K562 (cell line): ENCODE measurements around the gene SCGB1D1. TPM values are rescaled to one million over a fixed set of nuclear protein-coding genes. Genes with fewer than 3 reads are reported as not detected.

Source experiments
- ATAC-seq: fragments of 200-7000 bp; cut with Tn5 transposase; 3 replicates; pipeline ENCODE4 v1.9.1; 2020; ENCODE audit warnings: moderate library complexity
- BruUV-seq: library from RNA; stranded (reverse); fragments of 400-500 nt; replicated peaks from 2 replicates; lab custom pipeline; 2021; lab: Mats Ljungman, UMichigan
- CTCF ChIA-PET: fragments of 300-600 bp; formaldehyde crosslinking; extraction: SDS; loops from one replicate; lab custom pipeline; 2021; ENCODE audit warnings: low intra/inter-chr PET ratio; lab: Yijun Ruan, JAX
- POLR2A ChIA-PET: fragments of 300-600, 350-650 bp; sonication (Branson Sonifier 250); formaldehyde crosslinking; extraction: SDS; loops from one replicate; lab custom pipeline; 2021; ENCODE audit warnings: antibody characterized with exemption, inconsistent platforms; lab: Yijun Ruan, JAX
- DNase-seq, 4 experiments: peaks; one replicate each; pipeline versions ENCODE4 v3.0.0 to v3.0.0-alpha.2; 2011 to 2018; ENCODE audit warnings: low spot score in 3 of 4, mixed read lengths in 3 of 4; ENCODE audit errors: extremely low read depth in 1 of 4
- FAIRE-seq: peaks from 2 replicates; lab custom pipeline; 2011; peaks lifted over from hg19 to GRCh38; lab: Jason Lieb, UNC
- H2AFZ ChIP-seq: 2 replicates; pipeline ENCODE4 v1.6.0; 2011; ENCODE audit warnings: low read depth, low read length, control low read depth, inconsistent platforms
- H3K27ac ChIP-seq: fragments of 200-600 bp; 3 replicates; pipeline ENCODE4 v1.8.0; 2011; ENCODE audit warnings: low read depth, mild to moderate bottlenecking, control low read depth, inconsistent platforms, low read length, moderate library complexity, mixed read lengths; ENCODE audit errors: extremely low read depth
- H3K27me3 ChIP-seq, 2 experiments: fragments of 300-600 bp in 1 of 2; 2 replicates in 1 of 2; 3 replicates in 1 of 2; pipeline versions ENCODE4 v1.6.0 to v1.8.0; 2011; ENCODE audit warnings: inconsistent platforms in 2 of 2, low read length in 2 of 2, mild to moderate bottlenecking in 1 of 2, mixed read lengths in 1 of 2, moderate library complexity in 1 of 2; ENCODE audit not compliant: control insufficient read depth in 2 of 2, insufficient read depth in 2 of 2
- H3K36me3 ChIP-seq: fragments of 300-600 bp; 3 replicates; pipeline ENCODE4 v1.8.0; 2011; ENCODE audit warnings: mild to moderate bottlenecking, low read length, inconsistent platforms; ENCODE audit not compliant: control insufficient read depth, insufficient read depth
- H3K4me1 ChIP-seq, 2 experiments: fragments of 200-600 bp in 1 of 2; replicated peaks in 1 of 2; 2 replicates in 1 of 2; 3 replicates in 1 of 2; pipeline versions ENCODE4 v1.5.1 to v1.8.0; 2011; ENCODE audit warnings: inconsistent platforms in 2 of 2, low read length in 2 of 2, mild to moderate bottlenecking in 1 of 2, mixed read lengths in 1 of 2, moderate library complexity in 1 of 2; ENCODE audit not compliant: control insufficient read depth in 2 of 2, insufficient read depth in 2 of 2
- H3K4me2 ChIP-seq: 2 replicates; pipeline ENCODE4 v1.6.1; 2011; ENCODE audit warnings: low read length, control low read depth, inconsistent platforms, mixed read lengths; ENCODE audit not compliant: insufficient read depth
- H3K4me3 ChIP-seq: fragments of 200-600 bp; sonication (generic), shearing (Covaris generic); 2 replicates; pipeline ENCODE4 v1.5.1; 2016; ENCODE audit warnings: control low read depth, inconsistent platforms
- H3K79me2 ChIP-seq: fragments of 200-600 bp; 3 replicates; pipeline ENCODE4 v1.8.0; 2011; ENCODE audit warnings: low read length, inconsistent platforms; ENCODE audit not compliant: control insufficient read depth, insufficient read depth
- H3K9ac ChIP-seq, 2 experiments: 2 replicates each; pipeline versions ENCODE4 v1.6.0 to v1.6.1; 2011; ENCODE audit warnings: low read depth in 2 of 2, low read length in 2 of 2, control low read depth in 1 of 2, inconsistent platforms in 1 of 2, mild to moderate bottlenecking in 1 of 2, mixed read lengths in 1 of 2; ENCODE audit not compliant: insufficient read depth in 1 of 2
- H3K9me1 ChIP-seq: one replicate; pipeline ENCODE4 v1.6.0; 2011; ENCODE audit warnings: inconsistent platforms, mild to moderate bottlenecking, low read length, moderate library complexity; ENCODE audit not compliant: control insufficient read depth, insufficient read depth
- H3K9me3 ChIP-seq: replicated peaks from 2 replicates; pipeline ENCODE4 v1.5.1; 2011; ENCODE audit warnings: low read depth, low read length, inconsistent platforms; ENCODE audit not compliant: control insufficient read depth, insufficient read depth
- H4K20me1 ChIP-seq: replicated peaks from 2 replicates; pipeline ENCODE4 v1.6.1; 2011; ENCODE audit warnings: low read length, inconsistent platforms, mixed read lengths; ENCODE audit not compliant: control insufficient read depth, insufficient read depth
- ETS2 ChIP-seq: IDR thresholded peaks from 2 replicates; pipeline ENCODE4 v1.6.1; 2016; ENCODE audit warnings: borderline replicate concordance, missing genetic modification characterization, mild to moderate bottlenecking, moderate library complexity, missing compliant biosample characterization; ENCODE audit not compliant: poor library complexity, severe bottlenecking
- MCM5 ChIP-seq: fragments of 450-650 bp; IDR thresholded peaks from 2 replicates; pipeline ENCODE4 v1.6.1; 2016; ENCODE audit warnings: low read depth
- TBL1XR1 ChIP-seq, 2 experiments: IDR thresholded peaks; 2 replicates each; pipeline ENCODE4 v1.6.1; 2012; ENCODE audit warnings: improper control_type of control experiment in 2 of 2, low read length in 2 of 2, mild to moderate bottlenecking in 1 of 2
- ZNF79 ChIP-seq: fragments of 250-450 bp; sonication (Bioruptor Pico); IDR thresholded peaks from 2 replicates; pipeline ENCODE4 v1.4.0; 2020; ENCODE audit warnings: low read depth, mild to moderate bottlenecking, moderate library complexity
- WGBS: fragments of 100-300 bp; shearing (Covaris generic); methylation state at CpG from one replicate; pipeline ENCODE4 v1.1.6; 2016; ENCODE audit warnings: low coverage, mixed read lengths; ENCODE audit not compliant: insufficient coverage; ENCODE audit errors: missing lambda C conversion rate; 5-methylcytosine and 5-hydroxymethylcytosine counted together
- in situ Hi-C: fragments of 300-500 bp; cut with MboI; formaldehyde crosslinking; loops from 4 replicates; pipeline ENCODE4 v1.15.0; 2018; ENCODE audit warnings: inconsistent platforms, mixed read lengths
- intact Hi-C: fragments of 100-400 bp; cut with micrococcal nuclease; formaldehyde crosslinking; loops from 2 replicates; pipeline ENCODE4 v1.14.2; 2022
- polyA plus RNA-seq, 8 experiments: library from polyadenylated mRNA; depleted of rRNA in 4 of 8; stranded (reverse) in 5 of 8; unstranded in 3 of 8; fragments of >200 nt; fragmentation: Nextera tagmentation in 2 of 8; fragmentation: Illumina TruSeq in 1 of 8; extraction: Ambion mirVana in 2 of 8; extraction: Trizol in 1 of 8; gene quantifications; 2 replicates each; pipeline versions ENCODE4 v1.2.1 to v1.2.3, GENCODE V29; 2011 to 2014; ENCODE audit warnings: inconsistent platforms in 1 of 8, missing spikeins in 1 of 8
- total RNA-seq, 7 experiments: library from RNA; depleted of rRNA in 6 of 7; stranded (reverse); fragments of >200 nt in 6 of 7; fragmentation: Illumina TruSeq in 2 of 7; extraction: Trizol in 2 of 7; gene quantifications; 2 replicates each; pipeline versions ENCODE4 v1.2.1 to v1.2.3, GENCODE V29; 2011 to 2021; ENCODE audit warnings: low replicate concordance in 1 of 7
- TF ChIP-seq, protein P1 (sequence below): fragments of 250-450 bp; sonication (Bioruptor Pico); IDR thresholded peaks from 2 replicates; pipeline ENCODE4 v1.4.0; 2020; ENCODE audit warnings: mild to moderate bottlenecking, moderate library complexity, borderline replicate concordance
- TF ChIP-seq, protein P2 (sequence below): fragments of 450-650 bp; formaldehyde crosslinking; IDR thresholded peaks from 2 replicates; pipeline ENCODE4 v1.4.0; 2022; ENCODE audit warnings: missing genetic modification characterization
- TF ChIP-seq, protein P3 (sequence below): fragments of 250-450 bp; sonication (Bioruptor Pico); IDR thresholded peaks from 2 replicates; pipeline ENCODE4 v1.4.0; 2020; ENCODE audit warnings: mild to moderate bottlenecking, moderate library complexity

The SCGB1D1 gene
- total and polyA plus RNA-seq, 9 of the 15 experiments (the other 6 are each of a cell fraction or from before 2014, with no cell fraction given), result not detected

DNA sequence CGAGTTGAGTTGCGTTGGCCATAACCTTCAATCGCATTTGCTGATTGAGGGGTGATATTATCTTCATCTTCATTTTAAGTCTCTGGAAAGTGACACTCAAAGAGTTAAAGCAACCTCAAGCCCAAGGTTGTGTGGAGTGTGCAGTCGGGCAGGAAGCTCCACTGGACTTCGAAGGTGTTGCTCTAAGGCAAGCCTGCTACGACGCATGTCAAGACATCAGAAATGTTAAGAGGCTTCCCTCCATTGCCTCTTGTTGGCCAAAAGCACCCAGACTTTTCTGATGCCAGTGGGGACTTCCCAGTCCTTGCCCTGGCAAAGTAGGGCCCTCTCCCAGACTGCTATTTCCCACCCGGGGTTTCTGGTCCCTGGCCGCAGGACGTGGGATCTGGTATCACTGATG is 23.6 kb upstream of the SCGB1D1 start:
- Histone ChIP-seq H3K36me3 (no peaks in the 10 kb centered on the region), H2AFZ (no peak overlapping the region), H3K9ac (no peak overlapping the region), H3K27me3 (peaks cover 25 to 45% of the 10 kb centered on the region in 2 experiments), H3K9me3 (no peaks in the 10 kb centered on the region), H3K79me2 (no peaks in the 10 kb centered on the region), H3K9me1 (no peaks in the 10 kb centered on the region), H3K4me1 (peaks cover 0 to 6% of the 10 kb centered on the region in 2 experiments; a peak in 3 of 5 replicates), H3K4me3 (no peak overlapping the region), H4K20me1 (no peaks in the 10 kb centered on the region), H3K27ac (no peak overlapping the region), H3K4me2 (no peak overlapping the region)
- CTCF ChIA-PET, result no interaction called here
- ATAC-seq, result no peak
- in situ Hi-C loops (no loop called here), intact Hi-C loops (no loop called here)
- DNase-seq, result no peak
- POLR2A ChIA-PET, result interaction anchor here (0.6 to 2.0 kb wide), 3 partner anchors 12 to 71 kb away, joined by 3 to 8 read pairs (median 3); no protein-coding TSS in a partner anchor
- TF ChIP-seq, protein P1, sequence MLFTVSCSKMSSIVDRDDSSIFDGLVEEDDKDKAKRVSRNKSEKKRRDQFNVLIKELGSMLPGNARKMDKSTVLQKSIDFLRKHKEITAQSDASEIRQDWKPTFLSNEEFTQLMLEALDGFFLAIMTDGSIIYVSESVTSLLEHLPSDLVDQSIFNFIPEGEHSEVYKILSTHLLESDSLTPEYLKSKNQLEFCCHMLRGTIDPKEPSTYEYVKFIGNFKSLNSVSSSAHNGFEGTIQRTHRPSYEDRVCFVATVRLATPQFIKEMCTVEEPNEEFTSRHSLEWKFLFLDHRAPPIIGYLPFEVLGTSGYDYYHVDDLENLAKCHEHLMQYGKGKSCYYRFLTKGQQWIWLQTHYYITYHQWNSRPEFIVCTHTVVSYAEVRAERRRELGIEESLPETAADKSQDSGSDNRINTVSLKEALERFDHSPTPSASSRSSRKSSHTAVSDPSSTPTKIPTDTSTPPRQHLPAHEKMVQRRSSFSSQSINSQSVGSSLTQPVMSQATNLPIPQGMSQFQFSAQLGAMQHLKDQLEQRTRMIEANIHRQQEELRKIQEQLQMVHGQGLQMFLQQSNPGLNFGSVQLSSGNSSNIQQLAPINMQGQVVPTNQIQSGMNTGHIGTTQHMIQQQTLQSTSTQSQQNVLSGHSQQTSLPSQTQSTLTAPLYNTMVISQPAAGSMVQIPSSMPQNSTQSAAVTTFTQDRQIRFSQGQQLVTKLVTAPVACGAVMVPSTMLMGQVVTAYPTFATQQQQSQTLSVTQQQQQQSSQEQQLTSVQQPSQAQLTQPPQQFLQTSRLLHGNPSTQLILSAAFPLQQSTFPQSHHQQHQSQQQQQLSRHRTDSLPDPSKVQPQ, result no peak
- TF ChIP-seq MCM5 (no peak), ZNF79 (CRISPR knock-in tag) (no peak), ETS2 (tag) (no peak), TBL1XR1 (IDR thresholded peaks at IDR 0.05; ENCODE audit: low read length in 2 of 2) (no peak)
- TF ChIP-seq, protein P2, sequence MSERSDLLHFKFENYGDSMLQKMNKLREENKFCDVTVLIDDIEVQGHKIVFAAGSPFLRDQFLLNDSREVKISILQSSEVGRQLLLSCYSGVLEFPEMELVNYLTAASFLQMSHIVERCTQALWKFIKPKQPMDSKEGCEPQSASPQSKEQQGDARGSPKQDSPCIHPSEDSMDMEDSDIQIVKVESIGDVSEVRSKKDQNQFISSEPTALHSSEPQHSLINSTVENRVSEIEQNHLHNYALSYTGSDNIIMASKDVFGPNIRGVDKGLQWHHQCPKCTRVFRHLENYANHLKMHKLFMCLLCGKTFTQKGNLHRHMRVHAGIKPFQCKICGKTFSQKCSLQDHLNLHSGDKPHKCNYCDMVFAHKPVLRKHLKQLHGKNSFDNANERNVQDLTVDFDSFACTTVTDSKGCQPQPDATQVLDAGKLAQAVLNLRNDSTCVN (CRISPR knock-in tag), result no peak
- TF ChIP-seq, protein P3, sequence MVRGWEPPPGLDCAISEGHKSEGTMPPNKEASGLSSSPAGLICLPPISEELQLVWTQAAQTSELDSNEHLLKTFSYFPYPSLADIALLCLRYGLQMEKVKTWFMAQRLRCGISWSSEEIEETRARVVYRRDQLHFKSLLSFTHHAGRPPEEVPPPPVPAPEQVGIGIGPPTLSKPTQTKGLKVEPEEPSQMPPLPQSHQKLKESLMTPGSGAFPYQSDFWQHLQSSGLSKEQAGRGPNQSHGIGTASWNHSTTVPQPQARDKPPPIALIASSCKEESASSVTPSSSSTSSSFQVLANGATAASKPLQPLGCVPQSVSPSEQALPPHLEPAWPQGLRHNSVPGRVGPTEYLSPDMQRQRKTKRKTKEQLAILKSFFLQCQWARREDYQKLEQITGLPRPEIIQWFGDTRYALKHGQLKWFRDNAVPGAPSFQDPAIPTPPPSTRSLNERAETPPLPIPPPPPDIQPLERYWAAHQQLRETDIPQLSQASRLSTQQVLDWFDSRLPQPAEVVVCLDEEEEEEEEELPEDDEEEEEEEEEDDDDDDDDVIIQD, result no peak
- FAIRE-seq, result no peak
- 18% methylated on average over 10 of the region's 10 CpGs for WGBS
- no TSS peak for BruUV-seq
